ENCODE measurements around the gene ING5.
A peak's percentile ranks its signal among the peaks of the same experiment; 100 is the strongest.

ING5 gene

DNA sequence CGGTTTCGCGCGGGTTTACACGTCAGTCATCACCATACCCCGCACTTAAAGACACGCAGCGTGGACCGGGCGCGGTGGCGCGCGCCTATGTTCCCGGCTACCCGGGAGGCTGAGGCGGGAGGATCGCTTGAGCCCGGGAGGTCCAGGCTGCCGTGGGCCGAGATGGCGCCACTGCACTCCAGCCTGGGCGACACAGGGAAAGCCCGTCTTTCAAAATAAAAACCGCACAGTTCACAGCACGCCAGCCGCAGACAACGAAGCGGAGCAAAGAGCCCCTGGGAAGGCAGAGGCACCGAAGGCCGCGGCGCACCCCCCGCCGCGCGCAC lies 15.6 kb upstream of the ING5 start:
- no peak for DNase-seq (ENCODE audit: low spot score)

DNA sequence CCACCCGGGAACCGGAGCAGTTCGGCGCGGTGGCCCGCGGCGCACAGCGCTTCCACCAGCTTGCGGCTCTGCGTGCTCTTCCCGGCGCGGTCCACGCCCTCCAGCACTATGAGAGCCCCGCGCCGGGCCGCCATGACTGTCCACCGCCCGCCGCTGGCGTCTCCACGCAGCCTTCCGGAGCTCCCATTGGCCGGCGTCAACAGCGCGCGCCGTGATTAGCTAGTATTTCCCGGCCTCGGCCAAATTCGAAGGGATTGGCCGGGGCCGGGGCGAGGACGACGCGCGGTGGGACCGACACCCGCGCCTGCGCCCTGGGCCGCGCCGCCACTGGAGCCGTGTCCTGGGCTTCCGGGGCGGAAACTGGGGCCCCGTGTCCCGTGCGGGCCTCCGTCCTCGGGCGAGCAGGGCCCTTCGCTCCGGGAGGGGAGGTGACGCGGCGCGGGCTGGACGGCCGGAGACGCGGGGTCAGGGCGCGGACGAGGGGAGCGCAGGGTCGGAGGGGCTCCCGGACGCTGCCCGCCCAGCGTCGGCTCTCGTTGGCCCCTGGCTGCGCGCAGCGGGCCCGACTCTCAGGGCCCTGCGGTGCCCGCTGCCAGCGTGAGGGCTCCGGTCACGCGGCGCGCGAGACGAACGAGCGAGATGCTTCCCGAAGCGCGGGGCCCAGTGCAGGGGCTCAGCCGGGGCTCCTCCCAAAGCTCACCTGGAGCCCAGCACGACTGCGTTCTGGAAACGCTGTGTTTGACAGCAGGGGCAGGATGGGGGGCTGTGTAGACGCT lies 15.0 kb upstream of the ING5 start, which contains the start of gene DTYMK:
TSS of gene DTYMK (minus strand) at position 166 of the 776 bp plus-strand sequence. CDS start at position 134, 32 bp downstream.
- H3K27ac ChIP-seq, result peak within 1 kb of the TSS; percentile 82
- DNase-seq (ENCODE audit: low spot score), result peak; percentile 97
- POLR2A ChIA-PET (ENCODE audit: low non-redundant PET), result interaction anchor here (0.6 to 1.0 kb wide), 3 partner anchors 15 to 288 kb away, joined by 3 to 13 read pairs (median 3); partner anchors contain the start of gene ING5
- TF ChIP-seq, protein P1, sequence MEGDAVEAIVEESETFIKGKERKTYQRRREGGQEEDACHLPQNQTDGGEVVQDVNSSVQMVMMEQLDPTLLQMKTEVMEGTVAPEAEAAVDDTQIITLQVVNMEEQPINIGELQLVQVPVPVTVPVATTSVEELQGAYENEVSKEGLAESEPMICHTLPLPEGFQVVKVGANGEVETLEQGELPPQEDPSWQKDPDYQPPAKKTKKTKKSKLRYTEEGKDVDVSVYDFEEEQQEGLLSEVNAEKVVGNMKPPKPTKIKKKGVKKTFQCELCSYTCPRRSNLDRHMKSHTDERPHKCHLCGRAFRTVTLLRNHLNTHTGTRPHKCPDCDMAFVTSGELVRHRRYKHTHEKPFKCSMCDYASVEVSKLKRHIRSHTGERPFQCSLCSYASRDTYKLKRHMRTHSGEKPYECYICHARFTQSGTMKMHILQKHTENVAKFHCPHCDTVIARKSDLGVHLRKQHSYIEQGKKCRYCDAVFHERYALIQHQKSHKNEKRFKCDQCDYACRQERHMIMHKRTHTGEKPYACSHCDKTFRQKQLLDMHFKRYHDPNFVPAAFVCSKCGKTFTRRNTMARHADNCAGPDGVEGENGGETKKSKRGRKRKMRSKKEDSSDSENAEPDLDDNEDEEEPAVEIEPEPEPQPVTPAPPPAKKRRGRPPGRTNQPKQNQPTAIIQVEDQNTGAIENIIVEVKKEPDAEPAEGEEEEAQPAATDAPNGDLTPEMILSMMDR (conservative IDR thresholded peaks at IDR 0.05; ENCODE audit: low read depth), result no peak
- CTCF ChIA-PET, result interaction anchor here (0.6 kb wide), 1 partner anchor 25 kb away, joined by 4 read pairs; no protein-coding TSS in a partner anchor

More for the DNA sequence above, 15.6 kb upstream of the ING5 start:
- POLR2A ChIA-PET (ENCODE audit: low non-redundant PET), result interaction anchor here (0.6 to 1.0 kb wide), 4 partner anchors 15 to 562 kb away, joined by 3 to 13 read pairs (median 6); partner anchors contain the start of gene ING5
- TF ChIP-seq, protein P1 (conservative IDR thresholded peaks at IDR 0.05; ENCODE audit: low read depth), result no peak
- peak overlapping the region; percentile 82 for H3K27ac ChIP-seq
- CTCF ChIA-PET, result interaction anchor here (0.6 kb wide), 1 partner anchor 24 kb away, joined by 4 read pairs; no protein-coding TSS in a partner anchor

DNA sequence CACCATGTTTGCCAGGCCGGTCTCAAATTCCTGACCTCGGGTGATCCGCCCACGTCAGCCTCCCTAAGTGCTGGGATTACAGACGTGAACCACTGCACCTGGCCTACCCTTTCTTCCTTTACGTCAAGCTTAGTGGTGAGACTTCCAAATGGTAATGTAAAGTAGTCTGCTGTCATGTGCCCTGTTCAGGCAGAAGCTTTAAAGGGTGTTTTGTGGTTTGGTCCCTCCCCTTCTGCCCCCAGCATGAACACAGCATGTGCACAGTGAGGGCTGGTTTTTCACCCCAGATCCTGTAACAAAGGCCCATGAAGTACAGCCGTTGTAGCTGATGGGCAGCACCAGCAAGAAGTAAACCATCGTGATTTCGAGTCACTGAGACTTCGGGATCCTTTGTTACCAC lies 12.5 kb upstream of the ING5 start:
- no peak for DNase-seq (ENCODE audit: low spot score)
- TF ChIP-seq, protein P1 (conservative IDR thresholded peaks at IDR 0.05; ENCODE audit: low read depth), result no peak
- ChIA-PET CTCF (no interaction called here), POLR2A (ENCODE audit: low non-redundant PET) (no interaction called here)
- peak overlapping the region; percentile 14 for H3K27ac ChIP-seq

DNA sequence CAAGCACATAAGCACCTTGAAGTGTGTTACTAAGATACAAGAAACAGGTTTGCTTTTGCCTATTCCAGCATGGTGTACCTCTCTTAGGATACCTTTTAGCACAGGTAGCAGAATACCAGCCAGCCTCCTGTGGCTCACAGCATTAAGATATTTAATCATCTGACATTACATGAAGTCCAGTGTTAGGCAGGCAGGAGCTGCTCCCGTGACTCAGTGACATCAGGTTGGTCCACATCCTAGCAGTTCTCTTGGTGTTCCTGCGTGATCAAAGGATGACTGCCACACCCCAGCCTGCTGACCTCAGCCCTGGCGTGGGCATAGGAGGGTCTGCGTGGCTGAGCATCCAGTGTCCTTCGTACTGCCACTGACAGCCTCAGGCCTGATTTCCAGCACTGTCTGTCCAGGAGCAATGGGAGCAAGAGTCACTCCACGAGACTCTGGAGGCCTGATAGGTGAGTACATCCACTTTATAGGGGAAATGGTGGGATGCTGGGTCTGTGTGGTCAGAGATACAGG lies 11.6 kb upstream of the ING5 start:
- peak overlapping the region; percentile 71; the same call in 1 of the 2 replicates for H3K27ac ChIP-seq
- ChIA-PET CTCF (no interaction called here), POLR2A (ENCODE audit: low non-redundant PET) (interaction anchor here (1.0 kb wide), 1 partner anchor 10 kb away, joined by 3 read pairs; no protein-coding TSS in a partner anchor)
- DNase-seq (ENCODE audit: low spot score), result no peak
- TF ChIP-seq, protein P1 (conservative IDR thresholded peaks at IDR 0.05; ENCODE audit: low read depth), result no peak

- ChIA-PET CTCF (interaction anchor here (0.7 kb wide), 1 partner anchor 266 kb away, joined by 4 read pairs; no protein-coding TSS in a partner anchor), POLR2A (ENCODE audit: low non-redundant PET) (interaction anchor here (1.0 kb wide), 1 partner anchor 10 kb away, joined by 3 read pairs; the partner anchor contains the start of gene ING5)
- peak overlapping the region; percentile 71 for H3K27ac ChIP-seq
- TF ChIP-seq, protein P1 (conservative IDR thresholded peaks at IDR 0.05; ENCODE audit: low read depth), result no peak
- DNase-seq (ENCODE audit: low spot score), result peak; percentile 25
These were observed 9.4 kb upstream of the ING5 start for GRCh38 chr2:241692448-241692847.

DNA sequence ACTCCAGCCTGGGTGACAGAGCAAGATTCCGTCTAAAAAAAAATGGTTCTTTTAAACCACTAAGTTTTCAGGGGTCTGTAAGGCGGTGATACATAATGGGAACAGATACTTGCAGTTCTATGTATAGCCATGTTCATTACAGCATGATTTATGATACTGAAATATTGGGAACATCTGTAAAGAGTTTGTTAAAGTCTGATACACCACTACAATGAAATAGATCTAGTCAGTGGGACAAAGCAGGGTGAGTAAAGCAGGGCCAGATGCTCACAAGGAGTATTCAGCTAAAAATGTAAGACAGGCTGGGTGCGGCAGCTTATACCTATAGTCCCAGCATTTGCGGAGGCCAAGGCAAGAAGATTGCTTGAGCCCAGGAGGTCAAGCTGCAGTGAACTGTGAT lies 6.2 kb upstream of the ING5 start:
- ChIA-PET CTCF (no interaction called here), POLR2A (ENCODE audit: low non-redundant PET) (no interaction called here)
- H3K27ac ChIP-seq, result peak overlapping the region; percentile 38
- DNase-seq (ENCODE audit: low spot score), result no peak
- TF ChIP-seq, protein P1 (conservative IDR thresholded peaks at IDR 0.05; ENCODE audit: low read depth), result no peak

All from RWPE1 (cell line).